Retinal pigment epithelial cell (primary cell): ENCODE data around the gene CNKSR1.
"Not testable (repeated sequence)": the region's sequence is repeated elsewhere in the genome, so short reads cannot be mapped to it uniquely, and the experiment has no call there.

Experiments
- DNase-seq: peaks from one replicate; pipeline ENCODE4 v3.0.0-alpha.2; 2010; ENCODE audit warnings: low read depth
- H3K4me3 ChIP-seq: 2 replicates; pipeline ENCODE4 v1.5.1; 2011; ENCODE audit warnings: mild to moderate bottlenecking, low read length, control low read depth, moderate library complexity
- TF ChIP-seq, protein P1 (sequence below): conservative IDR thresholded peaks from 2 replicates; pipeline ENCODE4 v1.5.1; 2011; ENCODE audit warnings: low read depth, low read length, control low read depth, inconsistent platforms

The CNKSR1 gene

DNA sequence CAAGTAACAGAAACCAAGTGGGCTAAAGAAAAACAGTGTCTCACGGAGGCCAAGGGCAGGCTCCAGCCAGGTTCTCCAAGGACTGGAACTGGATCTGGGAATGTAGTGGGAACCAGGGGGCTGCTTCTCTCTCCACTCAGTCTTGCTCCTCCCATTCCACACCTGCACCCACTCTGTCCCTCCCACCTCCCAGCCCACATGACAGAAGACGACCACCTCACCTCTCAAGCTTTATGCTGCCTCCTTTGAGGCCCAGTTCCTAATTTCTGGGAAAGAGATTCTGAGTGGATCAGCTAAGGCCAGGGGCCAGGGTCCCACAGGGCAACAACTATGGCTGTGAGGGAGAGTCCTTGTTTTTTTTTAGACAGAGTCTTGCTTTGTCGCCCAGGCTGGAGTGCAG, 38.0 kb downstream of the CNKSR1 start:
- no peak for DNase-seq
- TF ChIP-seq, protein P1, sequence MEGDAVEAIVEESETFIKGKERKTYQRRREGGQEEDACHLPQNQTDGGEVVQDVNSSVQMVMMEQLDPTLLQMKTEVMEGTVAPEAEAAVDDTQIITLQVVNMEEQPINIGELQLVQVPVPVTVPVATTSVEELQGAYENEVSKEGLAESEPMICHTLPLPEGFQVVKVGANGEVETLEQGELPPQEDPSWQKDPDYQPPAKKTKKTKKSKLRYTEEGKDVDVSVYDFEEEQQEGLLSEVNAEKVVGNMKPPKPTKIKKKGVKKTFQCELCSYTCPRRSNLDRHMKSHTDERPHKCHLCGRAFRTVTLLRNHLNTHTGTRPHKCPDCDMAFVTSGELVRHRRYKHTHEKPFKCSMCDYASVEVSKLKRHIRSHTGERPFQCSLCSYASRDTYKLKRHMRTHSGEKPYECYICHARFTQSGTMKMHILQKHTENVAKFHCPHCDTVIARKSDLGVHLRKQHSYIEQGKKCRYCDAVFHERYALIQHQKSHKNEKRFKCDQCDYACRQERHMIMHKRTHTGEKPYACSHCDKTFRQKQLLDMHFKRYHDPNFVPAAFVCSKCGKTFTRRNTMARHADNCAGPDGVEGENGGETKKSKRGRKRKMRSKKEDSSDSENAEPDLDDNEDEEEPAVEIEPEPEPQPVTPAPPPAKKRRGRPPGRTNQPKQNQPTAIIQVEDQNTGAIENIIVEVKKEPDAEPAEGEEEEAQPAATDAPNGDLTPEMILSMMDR: no peak
- no peak overlapping the region for H3K4me3 ChIP-seq

DNA sequence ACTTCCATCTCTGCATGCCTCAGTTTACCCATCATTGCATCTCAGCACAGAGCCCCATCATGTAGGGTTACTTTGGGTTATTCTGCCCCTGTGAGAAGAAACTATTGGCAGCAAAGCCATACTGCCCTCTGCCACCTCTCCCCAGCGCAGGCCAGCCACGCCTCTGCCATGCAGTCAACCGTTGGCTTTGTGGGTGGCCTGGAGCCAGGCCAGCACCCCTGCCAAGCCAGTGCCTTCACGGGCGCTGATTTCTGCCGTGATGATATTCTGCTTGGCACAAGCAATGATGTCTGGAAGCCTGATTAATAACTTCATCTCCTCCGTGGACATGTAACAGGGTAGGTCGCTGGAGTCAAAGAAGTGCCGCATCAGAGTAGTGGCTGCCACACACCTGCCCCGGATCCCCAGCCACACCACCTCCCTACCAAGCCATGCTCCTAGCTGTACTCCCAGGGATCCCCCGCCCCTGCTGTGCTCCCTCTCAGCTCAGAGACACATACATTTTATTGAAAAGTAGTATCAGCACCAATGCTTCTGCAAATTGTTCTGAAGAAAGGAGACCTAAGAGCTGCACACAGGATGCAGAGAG, 41.7 kb downstream of the CNKSR1 start:
- DNase-seq: no peak
- H3K4me3 ChIP-seq: no peak overlapping the region
- TF ChIP-seq, protein P1: no peak

DNA sequence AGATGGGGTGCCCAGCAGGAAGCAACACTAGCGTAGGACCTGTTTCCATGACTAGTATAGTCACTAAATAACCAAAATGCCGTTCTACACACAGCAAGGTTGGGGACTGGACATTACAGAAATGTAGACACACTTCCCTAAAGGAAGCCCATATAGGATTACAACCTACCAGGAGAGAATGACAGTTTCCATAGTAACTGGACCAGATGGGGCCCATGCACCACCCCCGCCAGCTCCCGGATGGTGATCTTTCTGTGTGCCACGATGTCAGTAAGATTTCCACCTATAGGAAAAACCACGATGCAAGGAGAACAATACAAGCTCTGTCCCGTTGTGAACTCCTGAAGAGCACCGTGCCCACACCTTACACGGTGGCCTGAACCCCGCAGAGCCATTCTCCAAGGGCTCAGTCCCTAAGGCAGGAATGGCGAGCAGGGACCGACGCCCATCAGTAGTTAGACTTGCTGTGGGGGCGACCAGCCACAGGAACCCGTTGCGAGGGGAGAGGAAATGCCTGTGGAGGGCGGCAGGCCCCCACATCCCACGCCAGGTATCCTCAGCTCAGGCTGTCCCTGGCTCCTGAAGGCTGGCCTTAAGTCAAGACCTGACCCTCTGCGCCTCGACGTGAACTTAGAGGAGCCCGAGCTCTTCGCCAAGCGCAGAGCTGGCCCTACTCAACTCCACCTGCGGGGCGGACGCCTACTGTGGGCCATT, 43.1 kb downstream of the CNKSR1 start:
- TF ChIP-seq, protein P1: no peak
- DNase-seq: no peak
- no peak overlapping the region for H3K4me3 ChIP-seq

DNA sequence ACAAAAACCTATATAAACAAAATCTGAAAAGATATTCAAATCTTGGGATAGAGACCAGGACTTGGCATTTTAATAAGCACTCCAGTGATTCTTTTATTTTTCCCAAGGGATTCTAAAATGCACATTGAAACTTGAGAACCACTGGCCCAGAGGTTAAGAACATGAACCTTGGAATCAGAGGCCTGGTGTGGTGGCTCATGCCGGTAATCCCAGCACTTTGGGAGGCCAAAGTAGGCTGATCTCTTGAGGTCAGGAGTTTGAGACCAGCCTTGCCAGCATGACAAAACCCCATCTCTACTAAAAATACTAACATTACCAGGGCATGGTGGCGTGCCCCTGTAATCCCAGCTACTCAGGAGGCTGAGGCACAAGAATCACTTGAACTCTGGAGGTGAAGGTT, 43.8 kb downstream of the CNKSR1 start:
- DNase-seq: no peak
- TF ChIP-seq, protein P1: no peak

DNA sequence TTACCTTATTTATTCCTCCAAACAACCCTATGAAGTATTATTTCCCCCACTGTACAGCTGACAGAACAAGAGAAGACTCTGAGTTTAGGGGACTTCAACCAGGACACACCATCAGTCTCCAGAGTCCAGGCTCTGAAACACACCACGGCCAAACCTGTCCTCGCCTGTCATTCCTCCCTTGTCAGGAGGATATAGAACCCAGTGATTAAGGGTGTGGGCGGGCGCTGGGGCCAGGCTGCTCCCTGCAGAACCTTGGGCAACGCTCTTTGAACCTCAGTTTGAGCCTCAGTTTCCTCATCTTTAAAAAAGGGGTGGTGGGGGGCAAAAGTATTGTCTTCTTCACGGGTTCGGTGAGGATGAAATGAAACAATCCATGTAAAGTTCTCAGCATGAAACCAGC, 47.3 kb downstream of the CNKSR1 start:
- no peak for DNase-seq
- TF ChIP-seq, protein P1: no peak
- H3K4me3 ChIP-seq: no peak overlapping the region

More for the DNA sequence above, 43.8 kb downstream of the CNKSR1 start:
- no peak overlapping the region for H3K4me3 ChIP-seq

DNA sequence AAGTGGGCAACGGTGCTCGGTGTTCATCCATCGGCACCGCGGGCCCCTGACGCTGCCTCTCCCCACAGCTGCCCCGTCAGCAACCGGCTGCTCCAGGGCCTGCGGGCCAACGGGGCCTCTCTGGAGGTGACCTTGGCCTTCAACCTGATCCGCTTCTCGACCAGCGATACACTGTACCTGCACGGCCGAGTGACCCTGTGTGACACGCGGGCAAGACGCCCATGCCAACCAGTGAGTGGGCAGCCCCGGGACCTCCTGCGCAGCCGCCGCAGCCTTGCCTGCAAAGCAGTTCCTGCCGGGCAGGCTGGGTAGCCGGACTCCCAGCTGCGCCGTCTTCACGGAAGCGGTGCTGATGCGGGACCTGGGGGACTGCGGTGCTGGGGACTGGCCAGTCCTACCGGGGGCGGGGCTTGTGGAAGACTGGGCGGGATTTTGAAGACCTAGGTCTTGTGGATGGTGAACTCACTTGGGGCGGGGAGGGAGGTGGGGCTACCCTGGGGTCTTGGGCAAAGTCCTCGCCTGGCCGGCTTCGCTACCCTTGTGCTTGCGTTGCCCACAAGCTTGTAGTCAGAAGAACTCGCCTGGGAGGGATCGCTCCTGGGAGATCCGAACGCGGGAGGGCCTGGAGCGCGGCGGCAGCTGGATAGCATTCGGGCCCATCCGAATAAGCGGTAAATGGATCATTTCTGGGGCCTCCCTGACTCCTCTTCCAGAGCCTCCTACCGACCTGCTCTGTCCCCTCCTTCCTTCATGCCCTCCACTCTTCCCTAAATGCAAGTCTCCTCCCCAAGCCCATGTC, 47.9 kb downstream of the CNKSR1 start:
- H3K4me3 ChIP-seq: peak overlapping the region; percentile 51
- no peak for DNase-seq
- TF ChIP-seq, protein P1: no peak

DNA sequence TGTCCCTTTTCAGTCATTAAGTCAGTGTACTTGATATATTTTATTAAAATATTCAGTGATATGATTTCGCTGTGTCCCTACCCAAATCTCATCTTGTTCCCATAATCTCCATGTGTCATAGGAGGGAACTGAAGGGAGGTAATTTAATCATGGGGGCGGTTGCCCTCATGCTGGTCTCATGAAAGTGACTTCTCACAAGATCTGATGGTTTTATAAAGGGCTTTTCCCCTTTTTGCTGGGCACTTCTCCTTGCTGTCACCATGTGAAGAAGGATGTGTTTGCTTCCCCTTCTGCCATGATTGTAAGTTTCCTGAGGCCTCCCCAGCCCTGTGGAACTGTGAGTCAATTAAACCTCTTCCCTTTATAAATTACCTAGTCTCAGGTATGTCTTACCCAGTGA, 53.4 kb downstream of the CNKSR1 start:
- H3K4me3 ChIP-seq, DNase-seq: not testable (repeated sequence)
